ENCODE results near the gene PAQR5. TPM values are rescaled to one million over a fixed set of nuclear protein-coding genes. Genes with fewer than 3 reads are reported as not detected.

The PAQR5 gene
- total and polyA plus RNA-seq, 9 of the 15 experiments (the other 6 are each of a cell fraction or from before 2014, with no cell fraction given), result 0.04 to 0.08 TPM; not detected in 7

DNA sequence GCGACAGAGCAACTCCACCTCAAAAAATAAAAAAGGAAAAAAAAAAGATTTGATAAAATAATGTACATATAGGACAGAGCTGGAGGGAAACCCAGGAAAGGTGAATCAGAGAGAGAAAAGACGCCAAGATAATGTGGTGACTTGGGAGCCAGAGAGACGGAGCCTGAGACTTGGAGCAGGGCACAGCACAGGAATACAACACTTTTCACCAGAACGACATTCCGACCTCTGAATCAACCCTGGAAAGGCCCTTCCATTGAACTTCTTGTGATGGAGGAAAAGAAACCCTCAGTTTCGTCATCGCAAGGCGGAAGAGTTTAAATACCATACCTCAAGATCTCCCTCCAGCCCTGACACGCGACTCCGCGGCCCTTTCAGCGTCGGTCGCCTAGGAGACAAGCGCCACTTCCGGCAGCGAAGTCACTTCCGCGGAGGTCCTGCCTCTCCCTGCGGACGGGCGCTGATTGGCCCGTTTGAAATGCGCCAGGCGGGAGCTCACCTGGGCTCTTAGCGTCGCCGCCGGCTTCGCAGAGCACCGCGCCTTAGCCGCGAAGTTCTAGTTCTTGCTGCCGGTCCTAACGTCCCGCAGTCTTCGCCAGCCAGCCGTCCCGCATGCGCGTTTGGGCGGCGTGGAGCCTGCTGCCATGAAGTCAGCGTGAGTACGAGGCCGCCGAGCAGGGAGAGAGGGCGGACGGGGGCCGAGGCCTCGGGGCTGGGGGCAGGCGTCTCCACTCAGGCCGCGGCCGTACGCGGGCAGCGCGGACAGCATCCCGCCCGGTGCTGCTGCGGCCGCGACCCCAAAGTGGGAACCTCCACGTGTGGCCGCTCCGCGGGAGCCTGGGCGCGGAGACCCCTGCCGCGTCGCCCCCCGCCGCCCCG is 115.3 kb downstream of the PAQR5 start, which contains the start of gene KIF23 (continued):
- TF ChIP-seq NONO (IDR thresholded peaks at IDR 0.05; ENCODE audit: low read depth in 2 of 2, low read length in 1 of 2) (peak in 1 of 2 experiments; percentile 18; a peak in 1 of 4 replicates), ZNF12 (CRISPR knock-in tag; IDR thresholded peaks at IDR 0.05) (0 out of 2 replicates have a peak, but pooled peaks have one; percentile 54), NRF1 (conservative IDR thresholded peaks at IDR 0.05 in 1 of 2, IDR thresholded peaks at IDR 0.05 in 1 of 2) (peak; percentile 80 to 84), GABPA (tag; conservative IDR thresholded peaks at IDR 0.05; ENCODE audit: low read depth) (peak; percentile 95), FOXM1 (IDR thresholded peaks at IDR 0.05; ENCODE audit: low read depth) (peak; percentile 99), FOXM1 (CRISPR knock-in tag; IDR thresholded peaks at IDR 0.05; ENCODE audit: low read depth) (peak; percentile 99), EZH2 (IDR thresholded peaks at IDR 0.05; ENCODE audit: borderline replicate concordance, low read depth, low read length) (no peak), NCOA6 (IDR thresholded peaks at IDR 0.05) (no peak), E2F3 (CRISPR knock-in tag; IDR thresholded peaks at IDR 0.05) (0 out of 2 replicates have a peak, but pooled peaks have one; percentile 56), CC2D1A (IDR thresholded peaks at IDR 0.05) (peak; percentile 35; the same call in 1 of the 2 replicates)

DNA sequence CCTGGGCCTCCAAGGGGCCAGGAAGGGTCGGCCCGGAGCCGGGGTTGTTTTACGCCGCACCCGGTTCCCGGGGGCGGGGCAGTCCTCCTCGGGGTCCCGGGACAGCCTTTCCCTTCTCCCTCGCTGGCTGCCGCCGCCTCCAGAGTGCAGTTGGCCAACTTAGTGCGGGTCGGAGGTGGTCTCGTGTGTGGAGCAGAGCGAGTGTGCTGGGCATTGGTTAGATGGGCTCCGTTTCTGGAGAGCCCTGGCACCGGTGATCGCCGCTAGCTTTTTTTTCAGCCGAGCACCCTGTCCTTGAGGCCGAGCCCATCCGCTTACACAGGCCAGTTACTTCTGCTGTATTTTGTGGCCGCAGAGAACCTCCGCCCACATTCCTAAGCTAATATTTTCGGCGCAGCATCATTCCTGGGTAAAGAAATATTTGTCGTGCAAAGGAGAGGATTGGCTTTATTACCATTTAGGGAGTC is 116.0 kb downstream of the PAQR5 start:
- Histone ChIP-seq H3K9me1 (ENCODE audit: control insufficient read depth, insufficient read depth, low read length) (no peaks in the 10 kb centered on the region), H3K4me1 (replicated peaks in 1 of 2; ENCODE audit: control insufficient read depth in 2 of 2, insufficient read depth in 2 of 2, low read length in 2 of 2) (peaks cover 0 to 9% of the 10 kb centered on the region in 2 experiments; a peak in 2 of 5 replicates), H3K27me3 (ENCODE audit: control insufficient read depth in 2 of 2, insufficient read depth in 2 of 2, low read length in 2 of 2) (no peaks in the 10 kb centered on the region), H3K27ac (ENCODE audit: extremely low read depth, low read depth, low read length) (peak overlapping the region; percentile 91), H4K20me1 (replicated peaks; ENCODE audit: control insufficient read depth, insufficient read depth, low read length) (no peaks in the 10 kb centered on the region), H3K4me2 (ENCODE audit: insufficient read depth, low read length) (peak overlapping the region; percentile 81), H3K4me3 (peak overlapping the region; percentile 78), H3K36me3 (ENCODE audit: control insufficient read depth, insufficient read depth, low read length) (peaks cover 35% of the 10 kb centered on the region), H3K79me2 (ENCODE audit: control insufficient read depth, insufficient read depth, low read length) (peaks cover 51% of the 10 kb centered on the region), H3K9ac (ENCODE audit: insufficient read depth in 1 of 2, low read depth in 2 of 2, low read length in 2 of 2) (peak overlapping the region; percentile 89 to 94), H2AFZ (ENCODE audit: low read depth, low read length) (peak overlapping the region; percentile 92; the same call in 1 of the 2 replicates), H3K9me3 (replicated peaks; ENCODE audit: control insufficient read depth, insufficient read depth, low read depth, low read length) (no peaks in the 10 kb centered on the region)
- peak; percentile 80 for ATAC-seq
- DNase-seq (ENCODE audit: extremely low read depth in 1 of 4, low spot score in 3 of 4), result peak; percentile 57 to 67 (median 60)
- peak; percentile 67 for FAIRE-seq
- intact Hi-C loops (cut with micrococcal nuclease) (loop anchor here (2.0 to 5.0 kb wide), 2 partner anchors 38 to 48 kb away; partner anchors contain the start of gene RPLP1), in situ Hi-C loops (cut with MboI) (no loop called here)
- WGBS (ENCODE audit: insufficient coverage, low coverage, missing lambda C conversion rate), result under 1% methylated on average over 28 of the region's 29 CpGs
- POLR2A ChIA-PET, result interaction anchor here (0.6 to 4.1 kb wide), 7 partner anchors 9 to 177 kb away, joined by 3 to 30 read pairs (median 4); partner anchors contain the start of gene RPLP1
- CTCF ChIA-PET (ENCODE audit: low intra/inter-chr PET ratio), result no interaction called here
- BruUV-seq (replicated peaks), result no TSS peak
- TF ChIP-seq, protein P1, sequence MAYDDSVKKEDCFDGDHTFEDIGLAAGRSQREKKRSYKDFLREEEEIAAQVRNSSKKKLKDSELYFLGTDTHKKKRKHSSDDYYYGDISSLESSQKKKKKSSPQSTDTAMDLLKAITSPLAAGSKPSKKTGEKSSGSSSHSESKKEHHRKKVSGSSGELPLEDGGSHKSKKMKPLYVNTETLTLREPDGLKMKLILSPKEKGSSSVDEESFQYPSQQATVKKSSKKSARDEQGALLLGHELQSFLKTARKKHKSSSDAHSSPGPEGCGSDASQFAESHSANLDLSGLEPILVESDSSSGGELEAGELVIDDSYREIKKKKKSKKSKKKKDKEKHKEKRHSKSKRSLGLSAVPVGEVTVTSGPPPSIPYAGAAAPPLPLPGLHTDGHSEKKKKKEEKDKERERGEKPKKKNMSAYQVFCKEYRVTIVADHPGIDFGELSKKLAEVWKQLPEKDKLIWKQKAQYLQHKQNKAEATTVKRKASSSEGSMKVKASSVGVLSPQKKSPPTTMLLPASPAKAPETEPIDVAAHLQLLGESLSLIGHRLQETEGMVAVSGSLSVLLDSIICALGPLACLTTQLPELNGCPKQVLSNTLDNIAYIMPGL (CRISPR knock-in tag; IDR thresholded peaks at IDR 0.05), result 0 out of 2 replicates have a peak, but pooled peaks have one; percentile 19
- TF ChIP-seq, protein P2, sequence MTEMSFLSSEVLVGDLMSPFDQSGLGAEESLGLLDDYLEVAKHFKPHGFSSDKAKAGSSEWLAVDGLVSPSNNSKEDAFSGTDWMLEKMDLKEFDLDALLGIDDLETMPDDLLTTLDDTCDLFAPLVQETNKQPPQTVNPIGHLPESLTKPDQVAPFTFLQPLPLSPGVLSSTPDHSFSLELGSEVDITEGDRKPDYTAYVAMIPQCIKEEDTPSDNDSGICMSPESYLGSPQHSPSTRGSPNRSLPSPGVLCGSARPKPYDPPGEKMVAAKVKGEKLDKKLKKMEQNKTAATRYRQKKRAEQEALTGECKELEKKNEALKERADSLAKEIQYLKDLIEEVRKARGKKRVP (CRISPR knock-in tag; IDR thresholded peaks at IDR 0.05), result no peak
- TF ChIP-seq, protein P3, sequence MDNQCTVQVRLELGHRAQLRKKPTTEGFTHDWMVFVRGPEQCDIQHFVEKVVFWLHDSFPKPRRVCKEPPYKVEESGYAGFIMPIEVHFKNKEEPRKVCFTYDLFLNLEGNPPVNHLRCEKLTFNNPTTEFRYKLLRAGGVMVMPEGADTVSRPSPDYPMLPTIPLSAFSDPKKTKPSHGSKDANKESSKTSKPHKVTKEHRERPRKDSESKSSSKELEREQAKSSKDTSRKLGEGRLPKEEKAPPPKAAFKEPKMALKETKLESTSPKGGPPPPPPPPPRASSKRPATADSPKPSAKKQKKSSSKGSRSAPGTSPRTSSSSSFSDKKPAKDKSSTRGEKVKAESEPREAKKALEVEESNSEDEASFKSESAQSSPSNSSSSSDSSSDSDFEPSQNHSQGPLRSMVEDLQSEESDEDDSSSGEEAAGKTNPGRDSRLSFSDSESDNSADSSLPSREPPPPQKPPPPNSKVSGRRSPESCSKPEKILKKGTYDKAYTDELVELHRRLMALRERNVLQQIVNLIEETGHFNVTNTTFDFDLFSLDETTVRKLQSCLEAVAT (IDR thresholded peaks at IDR 0.05), result peak in 1 of 2 experiments; percentile 56; a peak in 1 of 4 replicates
